IPS-NIHi7 (cell line): Measurements from ENCODE around the gene QSER1.
"Not testable (repeated sequence)": the region's sequence is repeated elsewhere in the genome, so short reads cannot be mapped to it uniquely, and the experiment has no call there.

Source experiments
- DNase-seq: peaks from one replicate; pipeline ENCODE4 v3.0.0; 2012; ENCODE audit warnings: mixed read lengths; ENCODE audit errors: extremely low spot score

QSER1 gene

DNA sequence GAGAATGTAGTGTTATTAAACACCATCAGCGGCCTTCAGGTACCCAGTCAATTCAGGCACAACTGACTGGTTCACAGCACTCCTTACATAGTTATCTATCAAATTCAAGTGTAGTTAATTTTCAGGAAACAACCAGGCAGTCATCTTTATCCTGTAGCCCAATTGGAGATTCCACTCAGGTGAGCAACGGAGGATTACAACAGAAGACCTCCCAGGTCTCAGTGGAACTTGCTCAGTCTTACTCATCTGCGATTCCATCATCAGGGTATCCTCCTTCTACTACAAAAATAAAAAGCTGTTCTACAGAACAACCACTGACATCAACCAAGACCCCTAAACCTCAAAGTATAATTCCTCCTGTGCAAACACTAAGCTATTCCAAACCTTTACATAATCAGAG, 39.6 kb downstream of the QSER1 start:
- DNase-seq: no peak

DNA sequence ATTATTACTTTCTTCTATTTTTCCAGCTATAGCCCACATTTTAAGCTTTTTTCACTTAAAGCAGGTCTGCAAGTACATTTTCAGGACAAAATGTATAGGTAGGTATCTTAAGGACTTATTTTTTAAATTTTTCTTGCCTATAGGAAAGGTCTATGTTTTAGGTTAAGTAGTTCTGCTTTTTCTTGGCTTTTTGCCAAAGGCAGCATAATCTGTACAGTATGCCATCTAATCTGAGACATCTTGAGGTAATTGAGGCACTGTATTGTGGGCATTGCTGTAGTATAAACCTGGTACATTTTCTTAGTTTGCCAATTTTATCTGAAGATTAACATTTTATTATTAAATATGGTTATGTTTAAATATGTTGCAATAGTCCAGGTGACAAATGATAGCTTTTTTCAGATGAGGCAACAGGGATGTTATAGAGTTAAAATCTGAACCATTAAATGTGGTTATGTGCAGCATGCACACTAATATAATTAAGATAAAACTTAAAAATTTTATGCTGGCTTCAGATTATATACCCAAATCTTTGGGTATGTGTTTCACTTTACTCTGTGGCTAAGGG, 42.9 kb downstream of the QSER1 start:
- DNase-seq: no peak

DNA sequence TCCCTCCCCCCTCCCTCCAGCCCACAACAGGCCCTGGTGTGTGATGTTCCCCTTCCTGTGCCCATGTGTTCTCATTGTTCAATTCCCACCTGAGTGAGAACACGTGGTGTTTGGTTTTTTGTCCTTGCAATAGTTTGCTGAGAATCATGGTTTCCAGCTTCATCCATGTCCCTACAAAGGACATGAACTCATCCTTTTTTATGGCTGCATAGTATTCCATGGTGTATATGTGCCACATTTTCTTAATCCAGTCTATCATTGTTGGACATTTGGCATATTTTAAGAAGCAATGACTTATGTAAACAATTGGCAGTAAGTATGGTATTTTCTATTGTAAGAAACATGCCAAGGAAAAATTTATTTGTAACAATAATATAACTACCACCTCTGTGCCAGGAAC, 43.6 kb downstream of the QSER1 start:
- not testable (repeated sequence) for DNase-seq

DNA sequence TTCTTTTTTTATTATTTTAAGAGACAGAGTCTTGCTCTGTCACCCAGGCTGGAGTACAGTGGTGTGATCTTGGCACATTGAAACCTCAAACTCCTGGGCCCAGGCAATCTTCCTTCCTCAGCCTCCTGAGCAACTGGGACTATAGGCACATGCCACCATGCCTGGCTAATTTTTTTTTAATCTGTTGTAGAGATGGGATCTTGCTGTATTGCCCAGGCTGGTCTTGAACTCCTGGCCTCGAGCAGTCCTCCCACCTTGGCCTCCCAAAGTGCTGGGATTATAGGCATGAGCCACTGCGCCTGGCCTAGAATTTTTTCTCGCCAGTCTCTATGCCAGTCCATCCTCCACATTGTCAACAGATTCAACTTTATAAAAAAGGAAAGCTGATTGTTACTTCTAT, 44.7 kb downstream of the QSER1 start:
- not testable (repeated sequence) for DNase-seq

DNA sequence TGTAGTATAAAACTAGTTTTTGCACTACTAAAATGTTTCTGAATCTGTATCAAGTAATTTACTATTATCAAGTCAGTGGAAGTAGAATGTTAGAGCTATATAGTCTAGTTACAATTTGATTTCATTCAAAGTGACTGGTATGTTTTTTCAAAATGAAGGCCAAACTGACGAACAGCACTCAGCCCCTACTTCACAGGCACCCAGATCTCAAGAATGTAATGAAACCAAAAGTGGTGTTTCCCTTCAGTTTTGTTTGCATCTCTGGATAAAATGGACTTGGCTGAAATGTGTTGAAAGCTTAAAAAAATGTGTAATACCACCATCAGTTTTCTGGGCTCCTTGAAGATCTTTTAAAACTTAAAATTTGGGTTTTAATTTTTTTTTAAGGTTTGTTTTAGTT, 46.4 kb downstream of the QSER1 start:
- no peak for DNase-seq

DNA sequence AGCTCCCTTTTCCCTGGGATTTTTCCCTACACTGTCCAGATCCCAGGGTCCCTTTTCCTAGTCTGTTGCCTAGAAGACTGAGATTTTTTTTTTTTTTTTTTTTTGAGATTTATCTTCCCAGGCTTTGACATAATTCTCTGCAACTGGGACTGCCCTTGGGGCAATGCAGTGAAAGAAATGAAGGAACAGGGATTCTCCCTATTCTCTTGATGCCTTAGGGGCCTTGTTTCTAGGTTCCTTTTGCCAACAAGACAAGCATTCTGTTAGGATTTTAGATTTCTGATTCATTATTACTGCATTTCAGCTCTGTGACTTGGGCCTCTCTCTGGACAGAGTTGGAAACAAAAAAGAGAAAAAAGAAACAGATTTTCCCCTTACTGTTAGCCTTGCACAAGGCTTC, 47.3 kb downstream of the QSER1 start:
- no peak for DNase-seq

DNA sequence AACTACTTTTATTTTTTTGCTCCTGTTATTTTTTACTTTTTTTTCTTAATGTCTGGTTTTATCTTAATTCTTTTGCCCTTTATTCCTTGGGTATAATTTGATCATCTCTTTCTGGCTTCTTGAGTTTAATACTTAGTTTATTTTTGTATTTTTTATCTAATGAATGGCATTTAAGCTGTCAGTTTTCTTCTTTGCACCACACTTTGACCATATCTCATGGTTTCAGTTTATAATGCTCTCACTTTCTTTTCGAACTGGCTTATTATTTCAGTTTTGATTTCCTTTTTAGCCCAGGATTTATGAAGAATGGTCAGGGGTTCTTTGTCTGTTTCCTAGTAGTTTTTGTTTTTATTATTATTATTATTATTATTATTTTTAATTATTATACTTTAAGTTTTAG, 48.3 kb downstream of the QSER1 start:
- no peak for DNase-seq

DNA sequence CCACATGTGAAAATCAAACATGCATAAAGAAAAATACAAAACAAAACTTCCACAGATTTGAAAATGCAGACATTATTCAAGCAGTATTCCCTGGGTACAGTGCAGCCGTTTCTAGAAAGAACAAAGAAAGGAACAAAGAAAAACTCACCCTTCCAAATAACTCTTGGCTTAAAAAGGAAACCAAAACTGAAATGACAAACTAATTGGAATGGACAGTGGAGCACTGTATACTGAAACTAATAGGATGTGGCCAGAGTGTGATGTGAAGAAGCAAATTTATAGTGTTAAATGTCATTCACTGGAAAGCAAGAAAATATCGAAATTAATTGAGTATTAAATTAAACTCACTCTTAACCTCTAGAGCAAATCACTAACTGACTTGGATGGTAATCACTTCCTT, 55.4 kb downstream of the QSER1 start:
- DNase-seq: no peak

DNA sequence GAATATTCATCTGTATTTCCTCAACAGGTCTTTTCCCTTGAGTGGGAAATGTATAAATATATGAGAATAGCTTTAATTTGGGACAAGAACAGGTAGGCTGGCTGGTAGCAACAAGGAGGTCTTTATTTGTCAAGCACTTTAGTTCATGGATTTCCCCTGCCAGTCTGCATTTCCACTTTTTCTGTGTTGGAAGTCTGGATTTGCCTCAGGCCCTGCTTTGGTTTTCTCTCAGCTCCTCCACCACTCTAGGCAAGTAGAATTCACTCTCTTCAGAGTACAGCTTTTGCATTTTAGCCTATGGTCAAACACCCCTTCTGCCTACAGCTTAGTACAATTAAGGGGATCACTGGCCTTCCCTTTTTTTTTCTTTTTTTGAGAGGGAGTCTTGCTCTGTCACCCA, 57.1 kb downstream of the QSER1 start:
- no peak for DNase-seq

DNA sequence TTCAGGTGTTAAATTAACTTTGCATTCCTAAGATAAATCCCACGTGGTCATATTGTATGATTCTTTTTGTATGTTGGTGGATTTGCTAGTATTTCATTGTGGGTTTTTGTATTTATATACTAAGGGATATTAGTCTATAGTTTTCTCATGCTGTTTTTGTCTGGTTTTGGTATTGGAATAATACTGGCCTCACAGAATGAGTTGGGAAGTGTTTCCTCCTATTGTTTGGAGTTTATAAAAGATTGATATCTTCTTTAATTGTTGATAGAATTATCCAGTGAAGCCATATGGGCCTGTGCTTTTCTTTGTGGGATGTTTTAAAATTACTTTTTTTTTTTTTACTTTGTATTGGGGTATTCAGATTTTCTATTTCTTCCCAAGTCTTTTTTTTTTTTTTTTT, 59.8 kb downstream of the QSER1 start:
- DNase-seq: no peak

DNA sequence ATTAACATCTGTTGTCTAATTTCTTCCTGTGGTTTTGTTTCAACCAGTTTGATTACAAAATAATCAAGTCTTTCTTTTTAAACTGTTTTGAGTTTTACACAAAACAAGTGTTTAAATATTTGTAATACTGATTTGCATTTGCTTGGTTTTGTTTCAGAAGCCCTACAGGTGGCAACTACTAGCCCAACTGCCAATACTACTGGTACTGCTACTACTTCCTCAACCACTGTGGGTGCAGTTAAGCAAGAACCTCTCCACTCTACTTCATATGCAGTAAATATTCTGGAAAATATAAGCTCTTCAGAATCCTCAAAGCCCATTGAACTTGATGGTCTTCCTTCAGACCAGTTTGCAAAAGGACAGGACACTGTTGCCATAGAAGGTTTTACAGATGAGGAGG, 61.1 kb downstream of the QSER1 start:
- DNase-seq: no peak

DNA sequence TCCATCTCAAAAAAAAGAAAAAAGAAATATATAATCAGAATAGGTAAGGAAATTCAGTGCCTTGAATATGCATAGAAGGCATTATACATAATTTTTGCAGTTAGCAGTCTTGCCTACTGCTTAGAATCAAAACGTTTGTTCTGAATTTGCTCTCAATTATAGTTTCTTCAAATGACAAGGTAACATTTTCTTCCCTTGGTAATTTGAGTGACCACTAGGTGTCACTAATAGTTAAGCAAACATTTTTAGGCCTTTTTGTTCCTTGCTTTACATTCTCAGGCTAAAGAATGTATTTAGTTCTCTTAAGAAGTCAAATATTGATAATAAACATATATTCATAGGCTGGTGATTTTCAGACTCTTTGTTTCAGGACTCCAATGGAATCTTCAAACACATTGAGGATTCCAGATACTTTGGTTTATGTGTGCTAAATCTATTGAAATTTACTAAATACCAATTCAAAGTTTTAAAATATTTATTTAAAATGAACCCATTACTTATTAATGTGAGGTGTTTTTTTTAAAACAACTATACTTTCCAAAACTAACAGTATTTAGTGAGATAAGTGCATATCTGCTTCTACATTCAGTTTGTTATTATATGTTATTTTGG, 68.0 kb downstream of the QSER1 start:
- DNase-seq: no peak

DNA sequence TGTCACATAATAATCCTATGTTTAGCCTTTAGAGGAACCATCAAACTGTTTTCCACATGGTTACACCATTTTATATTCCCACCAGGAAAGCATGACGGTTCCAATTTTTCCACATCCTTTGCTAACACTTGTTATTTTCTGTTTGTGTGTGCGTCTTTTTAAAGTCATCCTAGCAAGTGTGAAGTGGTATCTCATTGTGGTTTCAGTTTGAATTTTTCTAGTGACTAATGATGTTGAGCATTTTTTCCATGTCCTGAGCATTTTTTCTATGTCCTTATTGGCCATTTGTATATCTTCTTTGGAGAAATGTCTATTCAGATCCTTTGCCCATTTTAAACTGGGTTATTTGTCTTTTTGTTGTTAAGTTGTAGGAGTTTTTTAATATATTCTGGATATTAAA, 69.4 kb downstream of the QSER1 start:
- no peak for DNase-seq

DNA sequence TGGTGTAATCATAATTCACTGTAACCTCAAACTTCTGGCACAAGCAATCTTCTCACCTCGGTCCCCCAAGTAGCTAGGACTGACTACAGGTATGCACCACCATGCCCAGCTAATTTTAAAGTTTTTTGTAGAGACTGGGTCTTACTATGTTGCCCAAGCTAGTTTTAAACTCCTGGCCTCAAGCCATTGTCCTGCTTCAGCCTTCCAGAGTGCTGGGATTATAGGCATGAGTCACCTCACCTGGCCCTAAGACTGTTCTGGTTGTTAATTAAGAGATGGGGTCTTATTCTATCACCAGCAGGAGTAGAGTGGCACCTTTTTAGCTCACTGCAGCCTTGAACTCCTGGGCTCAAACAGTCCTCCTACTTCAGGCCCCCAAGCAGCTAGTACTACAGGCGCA, 71.1 kb downstream of the QSER1 start:
- no peak for DNase-seq

DNA sequence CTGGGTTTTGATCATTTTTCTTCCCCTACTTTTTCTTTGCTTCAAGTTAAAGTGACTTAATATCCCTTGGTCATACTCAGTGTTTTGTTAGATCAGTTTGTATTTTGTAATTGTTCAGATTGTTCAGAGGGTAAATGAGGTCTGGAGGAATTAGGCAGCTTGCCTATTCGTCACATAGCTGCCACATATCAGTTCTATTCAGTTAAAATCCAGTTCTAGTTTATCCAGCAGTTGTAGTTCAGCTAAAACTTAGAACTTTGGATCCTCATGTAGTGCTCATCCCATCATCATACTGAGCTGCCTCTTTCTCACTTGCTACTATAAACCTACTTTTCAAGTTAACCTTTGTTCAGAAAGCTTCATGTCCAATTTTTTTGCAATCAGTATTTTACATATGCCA, 75.9 kb downstream of the QSER1 start:
- DNase-seq: no peak

DNA sequence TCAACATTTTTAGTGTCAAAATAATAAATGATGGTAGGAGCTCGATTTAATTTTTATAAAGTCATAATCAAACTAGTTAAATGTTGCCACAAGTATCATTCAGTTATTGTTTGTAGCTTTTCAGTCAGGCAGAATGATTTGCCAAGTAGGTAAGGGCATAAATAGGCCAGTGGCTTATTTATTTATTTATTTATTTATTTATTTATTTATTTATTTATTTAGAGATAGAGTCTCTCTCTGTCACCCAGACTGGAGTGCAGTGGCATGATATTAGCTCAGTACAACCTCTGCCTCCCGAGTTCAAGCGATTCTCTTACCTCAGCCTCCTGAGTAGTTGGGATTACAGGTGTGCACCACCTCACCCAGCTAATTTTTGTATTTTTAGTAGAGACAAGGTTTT, 79.6 kb downstream of the QSER1 start:
- DNase-seq: not testable (repeated sequence)

DNA sequence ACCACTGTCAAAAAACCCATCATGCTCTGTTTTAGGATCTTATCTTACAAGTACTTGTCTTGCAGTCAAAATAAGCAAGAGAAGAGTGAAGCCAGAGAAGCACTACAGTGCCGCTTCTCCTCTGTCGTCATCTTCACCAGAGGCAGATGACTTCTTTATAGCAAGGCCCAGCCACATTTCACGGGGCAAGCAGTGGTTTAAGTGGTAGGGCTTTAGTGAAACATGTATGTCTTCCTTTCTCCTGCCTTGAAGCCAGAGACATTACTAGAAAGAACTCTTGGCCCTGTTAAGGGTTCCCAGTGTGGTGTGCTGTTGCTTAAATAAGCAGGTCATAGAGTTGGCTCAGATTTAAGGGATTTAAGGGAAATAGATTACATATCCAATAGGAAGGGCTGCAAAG, 80.2 kb downstream of the QSER1 start:
- DNase-seq: no peak

DNA sequence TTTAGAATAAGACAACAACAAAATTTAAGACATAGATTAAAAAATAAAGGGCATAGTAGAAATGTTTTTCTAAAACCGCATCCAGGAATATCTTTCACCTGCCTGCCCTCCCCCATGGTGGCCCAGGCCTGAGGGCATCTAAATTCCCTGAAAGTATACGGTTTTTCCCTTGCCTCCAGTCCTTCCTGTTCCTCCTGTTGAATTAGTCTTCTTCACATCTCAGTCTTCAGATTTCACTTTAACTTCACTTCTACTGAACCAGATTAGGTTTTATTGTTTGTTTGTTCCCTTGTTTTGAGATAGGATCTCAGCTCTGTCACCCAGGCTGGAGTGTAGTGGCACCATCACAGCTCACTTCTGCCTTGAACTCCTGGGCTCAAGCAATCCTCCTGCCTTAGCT, 90.0 kb downstream of the QSER1 start:
- no peak for DNase-seq

DNA sequence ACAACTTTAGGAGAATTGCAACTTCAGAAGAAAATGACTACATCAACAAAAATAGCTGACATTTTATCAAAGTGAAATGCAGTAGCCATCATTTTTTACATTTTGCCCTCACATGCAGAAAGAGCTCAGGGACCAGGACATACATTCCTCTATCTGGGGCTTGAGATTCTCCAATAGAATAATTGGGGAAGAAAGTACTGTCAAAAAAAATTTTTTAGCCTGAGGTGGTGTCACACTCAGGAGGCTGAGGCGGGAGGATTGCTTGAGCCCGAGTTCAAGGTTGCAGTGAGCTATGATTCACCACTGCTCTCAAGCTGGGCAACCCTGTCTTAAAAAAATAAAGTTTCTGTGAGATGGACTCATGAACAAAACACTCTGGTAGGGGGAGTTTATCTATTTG, 90.9 kb downstream of the QSER1 start:
- DNase-seq: no peak

DNA sequence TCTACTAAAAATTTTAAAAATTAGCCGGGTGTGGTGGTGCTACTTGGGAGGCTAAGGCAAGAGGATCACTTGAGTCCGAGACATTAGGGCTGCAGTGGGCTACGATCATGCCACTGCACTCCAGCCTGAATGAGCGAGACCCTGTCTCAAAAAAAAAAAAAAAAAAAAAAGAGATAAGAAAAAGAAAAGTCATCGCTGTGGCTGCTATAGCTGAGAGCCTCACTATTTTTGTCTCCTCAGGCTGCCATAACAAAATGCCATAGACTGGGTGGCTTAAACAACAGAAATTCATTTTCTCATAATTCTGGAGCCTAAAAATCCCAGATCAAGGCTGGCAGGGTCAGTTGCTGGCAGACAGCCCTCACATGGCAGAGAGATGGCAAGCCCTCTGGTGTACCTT, 93.0 kb downstream of the QSER1 start:
- no peak for DNase-seq

DNA sequence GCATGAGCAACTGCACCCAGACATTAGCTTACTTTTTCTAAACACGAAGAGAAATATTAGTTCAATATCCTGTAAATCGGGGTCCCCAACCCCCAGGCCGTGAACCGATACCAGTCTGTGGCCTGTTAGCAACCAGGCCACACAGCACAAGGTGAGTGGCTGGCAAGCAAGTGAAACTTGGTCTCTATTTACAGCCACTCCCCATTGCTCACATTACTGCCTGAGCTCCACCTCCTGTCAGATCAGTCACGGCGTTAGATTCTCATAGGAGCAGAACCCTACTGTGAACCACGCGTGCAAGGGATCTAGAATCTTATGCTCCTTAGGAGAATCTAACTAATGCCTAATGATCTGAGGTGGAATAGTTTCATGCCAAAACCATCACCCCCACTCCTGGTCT, 95.2 kb downstream of the QSER1 start:
- no peak for DNase-seq

DNA sequence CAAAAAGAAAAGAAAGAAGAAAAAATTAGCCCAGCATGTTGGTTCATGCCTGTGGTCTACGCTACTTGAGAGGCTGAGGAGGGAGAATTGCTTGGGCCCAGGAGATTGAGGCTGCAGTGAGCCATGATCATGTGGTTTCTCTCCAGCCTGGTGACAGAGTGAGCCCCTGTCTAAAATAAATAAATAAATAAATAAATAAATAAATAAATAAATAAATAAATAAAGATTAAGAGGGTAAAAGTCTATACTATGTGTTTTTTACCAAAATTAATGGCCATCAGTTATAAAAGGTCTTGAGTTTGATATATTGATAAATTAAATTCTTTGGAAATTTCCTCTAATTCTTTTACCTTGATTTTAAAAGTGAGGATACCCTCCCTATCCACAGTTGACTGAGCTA, 97.9 kb downstream of the QSER1 start:
- DNase-seq: no peak

DNA sequence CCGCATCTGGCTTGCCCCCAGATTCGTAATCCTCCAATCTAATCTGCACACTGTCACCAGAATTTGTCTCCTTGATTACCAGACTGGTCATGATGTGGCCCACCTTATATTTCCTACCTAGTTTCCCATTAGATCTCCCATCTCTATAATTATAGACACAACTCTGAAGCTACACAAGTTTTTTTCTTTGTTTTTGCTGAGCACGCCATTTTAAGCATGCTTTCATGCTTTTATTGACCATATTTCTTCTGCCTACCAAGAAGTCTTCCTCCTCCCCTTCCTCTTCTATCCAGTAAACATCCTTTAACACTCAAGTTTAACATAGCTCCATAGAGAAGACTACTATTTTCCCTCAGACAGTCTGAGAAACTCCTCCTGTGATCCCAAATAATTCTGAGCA, 98.8 kb downstream of the QSER1 start:
- DNase-seq: no peak

DNA sequence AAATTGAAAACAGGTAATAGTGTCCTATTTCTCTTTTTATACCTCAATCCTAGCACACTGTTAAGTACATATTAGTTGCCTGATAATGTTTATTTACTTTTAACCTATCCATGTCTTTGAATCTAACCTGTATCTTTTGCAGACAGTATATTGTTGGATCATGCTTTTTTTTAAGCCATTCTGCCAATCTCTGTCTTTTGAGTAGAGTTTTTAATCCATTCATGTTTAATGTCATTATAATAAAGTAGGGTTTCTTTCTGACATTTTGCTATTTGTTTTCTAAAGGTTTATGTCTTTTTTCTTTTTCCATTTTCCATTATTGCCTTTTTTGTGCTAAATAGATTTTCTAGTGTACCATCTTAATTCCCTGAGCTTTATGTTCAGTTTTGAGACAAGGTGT, 99.3 kb downstream of the QSER1 start:
- no peak for DNase-seq
